Stimulated activated naive CD8-positive, alpha-beta T cell treated with anti-CD3 and anti-CD28 coated beads, Interleukin-15, amount 100 ng/mL, for 72 hours (primary cell): ENCODE measurements around the gene NLRP5.
"Not testable (repeated sequence)": the region's sequence is repeated elsewhere in the genome, so short reads cannot be mapped to it uniquely, and the experiment has no call there.

Experiments used
- ATAC-seq: fragments of 150-1000 bp; cut with Tn5 transposase; 2 replicates; pipeline ENCODE4 v1.10.0; 2021; ENCODE audit warnings: mild to moderate bottlenecking, moderate library complexity
- DNase-seq, 2 donors: peaks; one replicate each; pipeline ENCODE4 v3.0.0; 2021 to 2022
- H3K27ac Mint-ChIP-seq, 2 donors: one replicate each; pipeline ENCODE4 v1.8.0; 2022; ENCODE audit warnings: mild to moderate bottlenecking in 2 of 2, mixed read lengths in 2 of 2, moderate library complexity in 2 of 2
- H3K27me3 Mint-ChIP-seq: one replicate; pipeline ENCODE4 v1.8.0; 2022; ENCODE audit warnings: mixed read lengths
- H3K4me1 Mint-ChIP-seq: one replicate; pipeline ENCODE4 v1.8.0; 2022; ENCODE audit warnings: mild to moderate bottlenecking, mixed read lengths
- H3K4me3 Mint-ChIP-seq, 2 donors: one replicate each; pipeline ENCODE4 v1.8.0; 2022; ENCODE audit warnings: mild to moderate bottlenecking in 2 of 2, mixed read lengths in 2 of 2, moderate library complexity in 1 of 2
- H3K9me3 Mint-ChIP-seq, 2 donors: one replicate each; pipeline ENCODE4 v1.8.0; 2022; ENCODE audit warnings: mixed read lengths in 2 of 2

NLRP5 gene

GRCh38 chr19:55986487-55986886 is at the start of gene NLRP5:
TSS of gene NLRP5 (plus strand) at chr19:55986775.
- Mint-ChIP-seq H3K4me1 (no peaks in the 10 kb centered on the region), H3K27ac (no peak within 1 kb of the TSS), H3K27me3 (no peaks in the 10 kb centered on the region), H3K4me3 (no peak within 1 kb of the TSS), H3K9me3 (peaks cover 0 to 14% of the 10 kb centered on the region in 2 donors)
- DNase-seq (no peak), ATAC-seq (no peak)

GRCh38 chr19:55939206-55939605 is 47.4 kb upstream of the NLRP5 start:
- DNase-seq (no peak), ATAC-seq (no peak)
- Mint-ChIP-seq H3K27me3 (no peaks in the 10 kb centered on the region), H3K9me3 (peaks cover 14 to 44% of the 10 kb centered on the region in 2 donors), H3K27ac (no peak overlapping the region), H3K4me1 (no peaks in the 10 kb centered on the region), H3K4me3 (no peak overlapping the region)

- H3K4me3 Mint-ChIP-seq: no peak overlapping the region
- H3K9me3 Mint-ChIP-seq: peaks cover 14 to 38% of the 10 kb centered on the region in 2 donors
- no peak for ATAC-seq
- H3K27ac Mint-ChIP-seq: no peak overlapping the region
- H3K4me1 Mint-ChIP-seq: no peaks in the 10 kb centered on the region
- DNase-seq: no peak
- H3K27me3 Mint-ChIP-seq: no peaks in the 10 kb centered on the region
Observed at GRCh38 chr19:55940306-55940705, 46.3 kb upstream of the NLRP5 start.

- Mint-ChIP-seq H3K27ac (no peak within 1 kb of the TSS), H3K27me3 (peaks cover 6% of the 10 kb centered on the region), H3K9me3 (peaks cover 13 to 25% of the 10 kb centered on the region in 2 donors), H3K4me3 (no peak within 1 kb of the TSS), H3K4me1 (no peaks in the 10 kb centered on the region)
- ATAC-seq (no peak), DNase-seq (no peak)
Observed at GRCh38 chr19:55947532-55947931, 39.0 kb upstream of the NLRP5 start, which contains the start of gene NLRP8. TSS of gene NLRP8 (plus strand) at chr19:55947832.

- H3K27ac Mint-ChIP-seq, H3K27me3 Mint-ChIP-seq, DNase-seq, ATAC-seq, H3K4me3 Mint-ChIP-seq, H3K4me1 Mint-ChIP-seq: not testable (repeated sequence)
- H3K9me3 Mint-ChIP-seq: peaks cover 7 to 16% of the 10 kb centered on the region in 2 donors
Observed at GRCh38 chr19:55950566-55950965, 36.0 kb upstream of the NLRP5 start.

GRCh38 chr19:55956431-55956830 is 30.1 kb upstream of the NLRP5 start:
- Mint-ChIP-seq H3K4me1 (no peaks in the 10 kb centered on the region), H3K4me3 (no peak overlapping the region), H3K9me3 (no peaks in the 10 kb centered on the region), H3K27me3 (no peaks in the 10 kb centered on the region), H3K27ac (no peak overlapping the region)
- no peak for DNase-seq
- ATAC-seq: no peak

- Mint-ChIP-seq H3K9me3 (no peaks in the 10 kb centered on the region), H3K27ac (no peak overlapping the region), H3K4me3 (no peak overlapping the region), H3K4me1 (no peaks in the 10 kb centered on the region), H3K27me3 (no peaks in the 10 kb centered on the region)
- ATAC-seq (no peak), DNase-seq (no peak)
Observed at GRCh38 chr19:55958356-55958755, 28.2 kb upstream of the NLRP5 start.

- Mint-ChIP-seq H3K4me1 (no peaks in the 10 kb centered on the region), H3K4me3 (no peak overlapping the region), H3K27ac (no peak overlapping the region), H3K9me3 (no peaks in the 10 kb centered on the region), H3K27me3 (no peaks in the 10 kb centered on the region)
- DNase-seq (no peak), ATAC-seq (no peak)
Observed at GRCh38 chr19:55959996-55960675, 26.4 kb upstream of the NLRP5 start.

- Mint-ChIP-seq H3K9me3 (peaks cover 4 to 9% of the 10 kb centered on the region in 2 donors), H3K27ac (no peak overlapping the region), H3K4me1 (no peaks in the 10 kb centered on the region), H3K4me3 (no peak overlapping the region), H3K27me3 (no peaks in the 10 kb centered on the region)
- ATAC-seq: no peak
- no peak for DNase-seq
Observed at GRCh38 chr19:55962186-55962585, 24.4 kb upstream of the NLRP5 start.

GRCh38 chr19:55973982-55974381 is 12.6 kb upstream of the NLRP5 start:
- H3K9me3 Mint-ChIP-seq: peaks cover 16 to 51% of the 10 kb centered on the region in 2 donors
- no peak for DNase-seq
- no peaks in the 10 kb centered on the region for H3K4me1 Mint-ChIP-seq
- H3K4me3 Mint-ChIP-seq: no peak overlapping the region
- H3K27me3 Mint-ChIP-seq: peaks cover 14% of the 10 kb centered on the region
- ATAC-seq: no peak
- no peak overlapping the region for H3K27ac Mint-ChIP-seq

- no peaks in the 10 kb centered on the region for H3K4me1 Mint-ChIP-seq
- H3K9me3 Mint-ChIP-seq: peaks cover 23 to 36% of the 10 kb centered on the region in 2 donors
- no peak overlapping the region for H3K4me3 Mint-ChIP-seq
- no peak overlapping the region for H3K27ac Mint-ChIP-seq
- ATAC-seq (no peak), DNase-seq (no peak)
- no peaks in the 10 kb centered on the region for H3K27me3 Mint-ChIP-seq
Observed at GRCh38 chr19:55980415-55980814, 6.2 kb upstream of the NLRP5 start.

- no peak overlapping the region for H3K27ac Mint-ChIP-seq
Observed at GRCh38 chr19:55985254-55985653, 1.3 kb upstream of the NLRP5 start.

GRCh38 chr19:55990831-55991230 is 4.3 kb downstream of the NLRP5 start:
- ATAC-seq: no peak
- H3K27me3 Mint-ChIP-seq: no peaks in the 10 kb centered on the region
- no peaks in the 10 kb centered on the region for H3K4me1 Mint-ChIP-seq
- H3K9me3 Mint-ChIP-seq: peaks cover 7 to 27% of the 10 kb centered on the region in 2 donors
- H3K4me3 Mint-ChIP-seq: no peak overlapping the region
- H3K27ac Mint-ChIP-seq: no peak overlapping the region
- DNase-seq: no peak

More at GRCh38 chr19:55985254-55985653, 1.3 kb upstream of the NLRP5 start:
- Mint-ChIP-seq H3K9me3 (peaks cover 7 to 21% of the 10 kb centered on the region in 2 donors), H3K4me3 (no peak overlapping the region), H3K4me1 (no peaks in the 10 kb centered on the region), H3K27me3 (no peaks in the 10 kb centered on the region)
- ATAC-seq: no peak
- no peak for DNase-seq

GRCh38 chr19:55993492-55993891 is 6.9 kb downstream of the NLRP5 start:
- DNase-seq (no peak), ATAC-seq (no peak)
- Mint-ChIP-seq H3K9me3 (peaks cover 14 to 33% of the 10 kb centered on the region in 2 donors), H3K27me3 (no peaks in the 10 kb centered on the region), H3K27ac (no peak overlapping the region), H3K4me3 (no peak overlapping the region), H3K4me1 (no peaks in the 10 kb centered on the region)

- DNase-seq: no peak
- peaks cover 7 to 20% of the 10 kb centered on the region in 2 donors for H3K9me3 Mint-ChIP-seq
- H3K4me1 Mint-ChIP-seq: no peaks in the 10 kb centered on the region
- no peaks in the 10 kb centered on the region for H3K27me3 Mint-ChIP-seq
- ATAC-seq: no peak
- no peak overlapping the region for H3K4me3 Mint-ChIP-seq
- no peak overlapping the region for H3K27ac Mint-ChIP-seq
Observed at GRCh38 chr19:56014765-56015164, 28.2 kb downstream of the NLRP5 start.

- Mint-ChIP-seq H3K4me1 (no peaks in the 10 kb centered on the region), H3K27me3 (no peaks in the 10 kb centered on the region), H3K27ac (no peak overlapping the region), H3K9me3 (peaks cover 7 to 19% of the 10 kb centered on the region in 2 donors), H3K4me3 (no peak overlapping the region)
- DNase-seq: no peak
- ATAC-seq: no peak
Observed at GRCh38 chr19:56015756-56016155, 29.2 kb downstream of the NLRP5 start.

- H3K27ac Mint-ChIP-seq, ATAC-seq, H3K4me3 Mint-ChIP-seq, DNase-seq, H3K27me3 Mint-ChIP-seq, H3K4me1 Mint-ChIP-seq: not testable (repeated sequence)
- H3K9me3 Mint-ChIP-seq: peaks cover 7 to 21% of the 10 kb centered on the region in 2 donors
Observed at GRCh38 chr19:56019325-56019724, 32.8 kb downstream of the NLRP5 start.
